HEK293 (cell line): ENCODE results near the gene ATP7B.

Experiments
- CTCF ChIA-PET: fragments of 350-600 bp; formaldehyde crosslinking; extraction: SDS; loops from one replicate; lab custom pipeline; 2021; ENCODE audit warnings: antibody characterized with exemption; lab: Yijun Ruan, JAX
- POLR2A ChIA-PET: fragments of 300-600 bp; formaldehyde crosslinking; extraction: SDS; loops from one replicate; lab custom pipeline; 2020; ENCODE audit warnings: antibody characterized with exemption, inconsistent platforms; lab: Yijun Ruan, JAX
- H3K27ac ChIP-seq: fragments of 200-500 bp; sonication (Bioruptor generic); 2 replicates; pipeline ENCODE4 v1.5.1; 2014; ENCODE audit warnings: low read depth, low read length, control low read depth, inconsistent platforms; ENCODE audit errors: extremely low read depth
- H3K36me3 ChIP-seq, 2 experiments: fragments of 200-500 bp in 1 of 2; sonication (Bioruptor generic) in 1 of 2; 1 replicate in 1 of 2; 2 replicates in 1 of 2; pipeline ENCODE4 v1.5.1; 2014 to 2017; ENCODE audit warnings: inconsistent platforms in 2 of 2, low read length in 2 of 2; ENCODE audit not compliant: control insufficient read depth in 2 of 2, insufficient read depth in 1 of 2
- H3K4me1 ChIP-seq: fragments of 200-500 bp; sonication (Bioruptor generic); 2 replicates; pipeline ENCODE4 v1.5.1; 2014; ENCODE audit warnings: mild to moderate bottlenecking, low read length, inconsistent platforms; ENCODE audit not compliant: control insufficient read depth, insufficient read depth
- H3K4me3 ChIP-seq: 2 replicates; pipeline ENCODE4 v1.5.1; 2011; ENCODE audit warnings: low read depth, mild to moderate bottlenecking, control low read depth, low read length, moderate library complexity
- H3K9me3 ChIP-seq: fragments of 200-500 bp; sonication (Bioruptor generic); 2 replicates; pipeline ENCODE4 v1.5.1; 2014; ENCODE audit warnings: low read depth, low read length, inconsistent platforms; ENCODE audit not compliant: control insufficient read depth, insufficient read depth
- EGR2 ChIP-seq: fragments of 450-650 bp; formaldehyde crosslinking; IDR thresholded peaks from 2 replicates; pipeline ENCODE4 v1.5.1; 2016; ENCODE audit warnings: low read depth, missing biosample characterization, missing genetic modification characterization
- HOXA7 ChIP-seq: sonication (generic); formaldehyde crosslinking; IDR thresholded peaks from 2 replicates; pipeline ENCODE4 v1.8.1; 2022; ENCODE audit warnings: missing genetic modification reagents, borderline replicate concordance
- OSR2 ChIP-seq: fragments of 450-650 bp; formaldehyde crosslinking; IDR thresholded peaks from 2 replicates; pipeline ENCODE4 v1.5.1; 2016; ENCODE audit warnings: missing biosample characterization, missing genetic modification characterization
- ZBTB10 ChIP-seq: fragments of 450-650 bp; formaldehyde crosslinking; IDR thresholded peaks from 2 replicates; pipeline ENCODE4 v1.5.1; 2016; ENCODE audit warnings: missing biosample characterization, missing genetic modification characterization
- ZBTB21 ChIP-seq: fragments of 450-650 bp; formaldehyde crosslinking; IDR thresholded peaks from 2 replicates; pipeline ENCODE4 v1.5.1; 2017; ENCODE audit warnings: missing biosample characterization, missing genetic modification characterization
- ZNF132 ChIP-seq: fragments of 450-650 bp; formaldehyde crosslinking; IDR thresholded peaks from 2 replicates; pipeline ENCODE4 v1.5.1; 2017; ENCODE audit warnings: missing biosample characterization, missing genetic modification characterization, borderline replicate concordance
- ZNF133 ChIP-seq: fragments of 450-650 bp; formaldehyde crosslinking; IDR thresholded peaks from 2 replicates; pipeline ENCODE4 v1.5.1; 2016; ENCODE audit warnings: missing biosample characterization, missing genetic modification characterization
- ZNF214 ChIP-seq: fragments of 450-650 bp; formaldehyde crosslinking; IDR thresholded peaks from 2 replicates; pipeline ENCODE4 v1.5.1; 2017; ENCODE audit warnings: missing biosample characterization, mild to moderate bottlenecking, missing genetic modification characterization, borderline replicate concordance
- ZNF221 ChIP-seq: fragments of 450-650 bp; formaldehyde crosslinking; IDR thresholded peaks from 2 replicates; pipeline ENCODE4 v1.5.1; 2017; ENCODE audit warnings: missing biosample characterization, missing genetic modification characterization, borderline replicate concordance
- ZNF354C ChIP-seq: fragments of 450-650 bp; formaldehyde crosslinking; IDR thresholded peaks from 2 replicates; pipeline ENCODE4 v1.5.1; 2016; ENCODE audit warnings: missing biosample characterization, missing genetic modification characterization, low read depth, borderline replicate concordance
- ZNF366 ChIP-seq: fragments of 450-650 bp; formaldehyde crosslinking; conservative IDR thresholded peaks from 2 replicates; pipeline ENCODE4 v1.5.1; 2016; ENCODE audit warnings: missing biosample characterization, missing genetic modification characterization
- ZNF398 ChIP-seq: fragments of 450-650 bp; formaldehyde crosslinking; IDR thresholded peaks from 2 replicates; pipeline ENCODE4 v1.5.1; 2017; ENCODE audit warnings: missing biosample characterization, missing genetic modification characterization
- ZNF473 ChIP-seq: fragments of 450-650 bp; formaldehyde crosslinking; IDR thresholded peaks from 2 replicates; pipeline ENCODE4 v1.5.1; 2017; ENCODE audit warnings: missing biosample characterization, missing genetic modification characterization
- ZNF514 ChIP-seq: fragments of 450-650 bp; formaldehyde crosslinking; IDR thresholded peaks from 2 replicates; pipeline ENCODE4 v1.5.1; 2016; ENCODE audit warnings: missing biosample characterization, missing genetic modification characterization
- ZNF529 ChIP-seq: fragments of 450-650 bp; formaldehyde crosslinking; IDR thresholded peaks from 2 replicates; pipeline ENCODE4 v1.5.1; 2017; ENCODE audit warnings: missing genetic modification characterization, missing biosample characterization; ENCODE audit not compliant: insufficient replicate concordance
- ZNF549 ChIP-seq: fragments of 450-650 bp; IDR thresholded peaks from 2 replicates; pipeline ENCODE4 v1.5.1; 2018; ENCODE audit warnings: missing biosample characterization, missing genetic modification characterization, mild to moderate bottlenecking, inconsistent platforms, moderate library complexity
- ZNF560 ChIP-seq: fragments of 450-650 bp; formaldehyde crosslinking; IDR thresholded peaks from 2 replicates; pipeline ENCODE4 v1.5.1; 2017; ENCODE audit warnings: missing biosample characterization, missing genetic modification characterization, borderline replicate concordance
- ZNF670 ChIP-seq: fragments of 450-650 bp; formaldehyde crosslinking; IDR thresholded peaks from 2 replicates; pipeline ENCODE4 v1.5.1; 2016; ENCODE audit warnings: missing biosample characterization, missing genetic modification characterization, low read depth
- ZNF692 ChIP-seq: fragments of 450-650 bp; formaldehyde crosslinking; IDR thresholded peaks from 2 replicates; pipeline ENCODE4 v1.5.1; 2016; ENCODE audit warnings: missing biosample characterization, missing genetic modification characterization
- ZXDB ChIP-seq: fragments of 450-650 bp; formaldehyde crosslinking; IDR thresholded peaks from 2 replicates; pipeline ENCODE4 v1.5.1; 2016; ENCODE audit warnings: missing biosample characterization, missing genetic modification characterization
- TF ChIP-seq, protein P1 (sequence below): fragments of 450-650 bp; formaldehyde crosslinking; IDR thresholded peaks from 2 replicates; pipeline ENCODE4 v1.5.1; 2017; ENCODE audit warnings: missing biosample characterization, missing genetic modification characterization
- TF ChIP-seq, protein P2 (sequence below): fragments of 450-650 bp; formaldehyde crosslinking; IDR thresholded peaks from 2 replicates; pipeline ENCODE4 v1.5.1; 2016; ENCODE audit warnings: missing biosample characterization, missing genetic modification characterization, borderline replicate concordance
- TF ChIP-seq, protein P3 (sequence below): fragments of 450-650 bp; formaldehyde crosslinking; IDR thresholded peaks from 2 replicates; pipeline ENCODE4 v1.5.1; 2017; ENCODE audit warnings: missing biosample characterization, missing genetic modification characterization

The ATP7B gene

GRCh38 chr13:51971520-51972426 lies 39.5 kb downstream of the ATP7B start:
- CTCF ChIA-PET, result no interaction called here
- POLR2A ChIA-PET, result no interaction called here
- no peaks in the 10 kb centered on the region; the same call in 1 of the 2 replicates for H3K4me1 ChIP-seq
- no peak for TF ChIP-seq ZNF692
- TF ChIP-seq, protein P1, sequence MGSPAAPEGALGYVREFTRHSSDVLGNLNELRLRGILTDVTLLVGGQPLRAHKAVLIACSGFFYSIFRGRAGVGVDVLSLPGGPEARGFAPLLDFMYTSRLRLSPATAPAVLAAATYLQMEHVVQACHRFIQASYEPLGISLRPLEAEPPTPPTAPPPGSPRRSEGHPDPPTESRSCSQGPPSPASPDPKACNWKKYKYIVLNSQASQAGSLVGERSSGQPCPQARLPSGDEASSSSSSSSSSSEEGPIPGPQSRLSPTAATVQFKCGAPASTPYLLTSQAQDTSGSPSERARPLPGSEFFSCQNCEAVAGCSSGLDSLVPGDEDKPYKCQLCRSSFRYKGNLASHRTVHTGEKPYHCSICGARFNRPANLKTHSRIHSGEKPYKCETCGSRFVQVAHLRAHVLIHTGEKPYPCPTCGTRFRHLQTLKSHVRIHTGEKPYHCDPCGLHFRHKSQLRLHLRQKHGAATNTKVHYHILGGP (tag by site-specific recombination), result peak; percentile 92
- no peak for TF ChIP-seq OSR2
- TF ChIP-seq ZBTB10 (tag by site-specific recombination), result no peak
- TF ChIP-seq ZNF221 (tag by site-specific recombination), result no peak
- no peak for TF ChIP-seq ZNF214 (tag by site-specific recombination)
- TF ChIP-seq, protein P2, sequence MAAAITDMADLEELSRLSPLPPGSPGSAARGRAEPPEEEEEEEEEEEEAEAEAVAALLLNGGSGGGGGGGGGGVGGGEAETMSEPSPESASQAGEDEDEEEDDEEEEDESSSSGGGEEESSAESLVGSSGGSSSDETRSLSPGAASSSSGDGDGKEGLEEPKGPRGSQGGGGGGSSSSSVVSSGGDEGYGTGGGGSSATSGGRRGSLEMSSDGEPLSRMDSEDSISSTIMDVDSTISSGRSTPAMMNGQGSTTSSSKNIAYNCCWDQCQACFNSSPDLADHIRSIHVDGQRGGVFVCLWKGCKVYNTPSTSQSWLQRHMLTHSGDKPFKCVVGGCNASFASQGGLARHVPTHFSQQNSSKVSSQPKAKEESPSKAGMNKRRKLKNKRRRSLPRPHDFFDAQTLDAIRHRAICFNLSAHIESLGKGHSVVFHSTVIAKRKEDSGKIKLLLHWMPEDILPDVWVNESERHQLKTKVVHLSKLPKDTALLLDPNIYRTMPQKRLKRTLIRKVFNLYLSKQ (tag by site-specific recombination), result no peak
- TF ChIP-seq HOXA7 (CRISPR knock-in tag), result no peak
- no peak for TF ChIP-seq ZNF354C (tag by site-specific recombination)
- no peak for TF ChIP-seq ZNF132 (tag by site-specific recombination)
- TF ChIP-seq, protein P3, sequence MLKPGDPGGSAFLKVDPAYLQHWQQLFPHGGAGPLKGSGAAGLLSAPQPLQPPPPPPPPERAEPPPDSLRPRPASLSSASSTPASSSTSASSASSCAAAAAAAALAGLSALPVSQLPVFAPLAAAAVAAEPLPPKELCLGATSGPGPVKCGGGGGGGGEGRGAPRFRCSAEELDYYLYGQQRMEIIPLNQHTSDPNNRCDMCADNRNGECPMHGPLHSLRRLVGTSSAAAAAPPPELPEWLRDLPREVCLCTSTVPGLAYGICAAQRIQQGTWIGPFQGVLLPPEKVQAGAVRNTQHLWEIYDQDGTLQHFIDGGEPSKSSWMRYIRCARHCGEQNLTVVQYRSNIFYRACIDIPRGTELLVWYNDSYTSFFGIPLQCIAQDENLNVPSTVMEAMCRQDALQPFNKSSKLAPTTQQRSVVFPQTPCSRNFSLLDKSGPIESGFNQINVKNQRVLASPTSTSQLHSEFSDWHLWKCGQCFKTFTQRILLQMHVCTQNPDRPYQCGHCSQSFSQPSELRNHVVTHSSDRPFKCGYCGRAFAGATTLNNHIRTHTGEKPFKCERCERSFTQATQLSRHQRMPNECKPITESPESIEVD (tag by site-specific recombination), result peak; percentile 59; the same call in 1 of the 2 replicates
- TF ChIP-seq ZNF366, result no peak
- peak; percentile 34; the same call in 1 of the 2 replicates for TF ChIP-seq EGR2
- no peaks in the 10 kb centered on the region for H3K9me3 ChIP-seq
- no peak overlapping the region for H3K4me3 ChIP-seq
- H3K36me3 ChIP-seq, result peaks cover 0 to 15% of the 10 kb centered on the region in 2 experiments; a peak in 1 of 3 replicates
- no peak overlapping the region for H3K27ac ChIP-seq

DNA sequence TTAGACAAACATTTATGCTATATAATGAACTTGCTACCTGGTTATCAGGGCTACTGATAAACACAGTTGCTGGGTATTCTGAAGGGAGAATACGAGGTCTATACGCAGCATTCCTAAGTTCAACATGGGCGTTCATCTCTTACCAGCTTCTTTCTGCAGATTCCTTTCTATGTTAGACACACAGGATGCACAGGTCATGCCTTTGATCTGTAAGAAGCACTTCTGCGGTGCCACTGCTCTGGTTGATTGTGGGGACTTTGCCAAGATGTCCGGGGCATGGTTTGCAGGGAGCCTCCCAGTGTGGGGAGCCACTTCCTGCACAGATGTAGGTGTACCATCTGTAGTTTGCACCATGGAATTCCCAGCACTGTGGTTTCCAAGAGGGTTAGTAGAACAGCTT lies 40.9 kb downstream of the ATP7B start:
- H3K4me1 ChIP-seq, result no peaks in the 10 kb centered on the region; the same call in 1 of the 2 replicates
- CTCF ChIA-PET, result no interaction called here
- H3K27ac ChIP-seq, result no peak overlapping the region
- no peaks in the 10 kb centered on the region for H3K9me3 ChIP-seq
- H3K36me3 ChIP-seq, result peaks cover 0 to 15% of the 10 kb centered on the region in 2 experiments; a peak in 1 of 3 replicates
- no peak overlapping the region for H3K4me3 ChIP-seq
- POLR2A ChIA-PET, result no interaction called here
- TF ChIP-seq ZNF398 (no peak), ZNF529 (tag by site-specific recombination) (no peak), ZNF549 (no peak), ZNF560 (no peak), ZNF133 (tag by site-specific recombination) (no peak), ZNF514 (tag by site-specific recombination) (no peak), ZNF473 (no peak), ZXDB (tag by site-specific recombination) (no peak), ZBTB21 (tag by site-specific recombination) (no peak), ZNF670 (no peak)
